K562 (cell line): Measurements from ENCODE around the gene ATP6V1G2. TPM values are rescaled to one million over a fixed set of nuclear protein-coding genes. Genes with fewer than 3 reads are reported as not detected.
A peak's percentile ranks its signal among the peaks of the same experiment; 100 is the strongest.

Experiments used
- CHD1 ChIP-seq: fragments of 200-600 bp; sonication (generic); IDR thresholded peaks from one replicate; pipeline ENCODE4 v1.6.1; 2012; ENCODE audit warnings: mild to moderate bottlenecking, moderate library complexity, low read length, inconsistent platforms
- ETV6 ChIP-seq, 3 experiments: fragments of 150-350 bp in 1 of 3; sonication (generic) in 1 of 3; formaldehyde crosslinking in 1 of 3; IDR thresholded peaks; 2 replicates each; pipeline versions ENCODE4 v1.6.1 to v1.8.0; 2014 to 2022; ENCODE audit warnings: borderline replicate concordance in 2 of 3, low read depth in 2 of 3, antibody characterized with exemption in 1 of 3, low read length in 1 of 3, mild to moderate bottlenecking in 1 of 3, missing genetic modification reagents in 1 of 3
- FOXA3 ChIP-seq, 2 experiments: fragments of 450-650 bp in 1 of 2; sonication (generic) in 1 of 2; formaldehyde crosslinking; IDR thresholded peaks in 1 of 2; conservative IDR thresholded peaks in 1 of 2; 2 replicates each; pipeline versions ENCODE4 v1.4.0 to v1.8.0; 2020 to 2022; ENCODE audit warnings: mild to moderate bottlenecking in 2 of 2, missing genetic modification reagents in 1 of 2
- HEY1 ChIP-seq: fragments of 250-450 bp; sonication (Bioruptor Pico); IDR thresholded peaks from 2 replicates; pipeline ENCODE4 v1.5.0; 2020; ENCODE audit warnings: mild to moderate bottlenecking, moderate library complexity, borderline replicate concordance
- HOXB6 ChIP-seq: fragments of 250-450 bp; sonication (Bioruptor Pico); IDR thresholded peaks from 2 replicates; pipeline ENCODE4 v1.5.1; 2022; ENCODE audit warnings: mild to moderate bottlenecking, borderline replicate concordance
- MAFF ChIP-seq: IDR thresholded peaks from 2 replicates; pipeline ENCODE4 v1.6.1; 2012; ENCODE audit warnings: low read length, improper control_type of control experiment
- MAFK ChIP-seq: IDR thresholded peaks from 2 replicates; pipeline ENCODE4 v1.6.1; 2011; ENCODE audit warnings: low read length, improper control_type of control experiment
- MXD1 ChIP-seq: fragments of 250-450 bp; sonication (Bioruptor Pico); IDR thresholded peaks from 2 replicates; pipeline ENCODE4 v1.8.0; 2021; ENCODE audit warnings: borderline replicate concordance, mild to moderate bottlenecking, moderate library complexity; ENCODE audit not compliant: poor library complexity, severe bottlenecking
- NCOA2 ChIP-seq, 2 experiments: fragments of 450-650 bp; IDR thresholded peaks; 2 replicates each; pipeline ENCODE4 v1.6.1; 2018; ENCODE audit warnings: mild to moderate bottlenecking in 2 of 2, moderate library complexity in 1 of 2; ENCODE audit not compliant: partially characterized antibody in 2 of 2
- NCOA6 ChIP-seq: fragments of 450-650 bp; IDR thresholded peaks from 2 replicates; pipeline ENCODE4 v1.6.1; 2017; ENCODE audit warnings: mild to moderate bottlenecking
- NFE2 ChIP-seq: IDR thresholded peaks from 2 replicates; pipeline ENCODE4 v1.6.1; 2014; ENCODE audit warnings: antibody characterized with exemption, low read depth
- NR1H2 ChIP-seq: sonication (generic); formaldehyde crosslinking; IDR thresholded peaks from 2 replicates; pipeline ENCODE4 v1.4.0; 2020; ENCODE audit warnings: mild to moderate bottlenecking, missing genetic modification reagents
- OTX1 ChIP-seq: fragments of 450-650 bp; formaldehyde crosslinking; IDR thresholded peaks from 2 replicates; pipeline ENCODE4 v1.4.0; 2022; ENCODE audit warnings: mild to moderate bottlenecking
- SLC30A9 ChIP-seq: fragments of 250-450 bp; sonication (Bioruptor Pico); IDR thresholded peaks from 2 replicates; pipeline ENCODE4 v1.8.0; 2022; ENCODE audit warnings: mild to moderate bottlenecking, moderate library complexity
- ZKSCAN1 ChIP-seq: fragments of 150-350 bp; IDR thresholded peaks from 2 replicates; pipeline ENCODE4 v1.6.1; 2016; ENCODE audit warnings: low read depth, low read length
- ZNF217 ChIP-seq: sonication (generic); formaldehyde crosslinking; IDR thresholded peaks from 2 replicates; pipeline ENCODE4 v1.8.0; 2022; ENCODE audit warnings: mild to moderate bottlenecking, missing genetic modification reagents
- ZNF395 ChIP-seq: fragments of 200-800 bp; sonication (Bioruptor generic); IDR thresholded peaks from 2 replicates; pipeline ENCODE4 v1.6.1; 2017; ENCODE audit warnings: missing genetic modification characterization, missing compliant biosample characterization
- ZNF589 ChIP-seq: fragments of 200-800 bp; sonication (Bioruptor generic); IDR thresholded peaks from 2 replicates; pipeline ENCODE4 v1.6.1; 2016; ENCODE audit warnings: low read depth, missing genetic modification characterization, missing compliant biosample characterization
- polyA plus RNA-seq, 8 experiments: library from polyadenylated mRNA; depleted of rRNA in 4 of 8; stranded (reverse) in 5 of 8; unstranded in 3 of 8; fragments of >200 nt; fragmentation: Nextera tagmentation in 2 of 8; fragmentation: Illumina TruSeq in 1 of 8; extraction: Ambion mirVana in 2 of 8; extraction: Trizol in 1 of 8; gene quantifications; 2 replicates each; pipeline versions ENCODE4 v1.2.1 to v1.2.3, GENCODE V29; 2011 to 2014; ENCODE audit warnings: inconsistent platforms in 1 of 8, missing spikeins in 1 of 8
- total RNA-seq, 7 experiments: library from RNA; depleted of rRNA in 6 of 7; stranded (reverse); fragments of >200 nt in 6 of 7; fragmentation: Illumina TruSeq in 2 of 7; extraction: Trizol in 2 of 7; gene quantifications; 2 replicates each; pipeline versions ENCODE4 v1.2.1 to v1.2.3, GENCODE V29; 2011 to 2021; ENCODE audit warnings: low replicate concordance in 1 of 7
- TF ChIP-seq, protein P1 (sequence below): fragments of 450-650 bp; IDR thresholded peaks from 2 replicates; pipeline ENCODE4 v1.6.1; 2016; ENCODE audit warnings: missing biosample characterization, missing genetic modification characterization
- TF ChIP-seq, protein P2 (sequence below): fragments of 450-650 bp; formaldehyde crosslinking; IDR thresholded peaks from 2 replicates; pipeline ENCODE4 v1.4.0; 2020; ENCODE audit warnings: mild to moderate bottlenecking, moderate library complexity
- TF ChIP-seq, protein P3 (sequence below): fragments of 450-650 bp; formaldehyde crosslinking; IDR thresholded peaks from 2 replicates; pipeline ENCODE4 v1.4.0; 2020; ENCODE audit warnings: mild to moderate bottlenecking, moderate library complexity

Gene ATP6V1G2
- total and polyA plus RNA-seq, 9 of the 15 experiments (the other 6 are each of a cell fraction or from before 2014, with no cell fraction given), result 0.14 to 1.5 (median 0.33) TPM

- TF ChIP-seq MXD1 (no peak), NCOA6 (no peak; the same call in 1 of the 2 replicates), FOXA3 (CRISPR knock-in tag; conservative IDR thresholded peaks at IDR 0.05 in 1 of 2, IDR thresholded peaks at IDR 0.05 in 1 of 2) (no peak), ZNF395 (peak; percentile 97), MAFK (0 out of 2 replicates have a peak, but pooled peaks have one; percentile 11), MAFF (no peak), ZKSCAN1 (peak; percentile 33; the same call in 1 of the 2 replicates), OTX1 (CRISPR knock-in tag) (peak; percentile 85), HOXB6 (CRISPR knock-in tag) (no peak), NR1H2 (CRISPR knock-in tag) (peak; percentile 94; the same call in 1 of the 2 replicates), HEY1 (CRISPR knock-in tag) (no peak), SLC30A9 (CRISPR knock-in tag) (no peak), CHD1 (peak; percentile 34), ETV6 (IDR thresholded peaks at IDR 0.05; ENCODE audit: borderline replicate concordance in 1 of 2, low read depth in 2 of 2, low read length in 1 of 2) (peak in 1 of 2 experiments; percentile 44; a peak in 1 of 4 replicates), ETV6 (CRISPR knock-in tag; IDR thresholded peaks at IDR 0.05; ENCODE audit: borderline replicate concordance) (no peak), NFE2 (peak; percentile 94), ZNF589 (peak; percentile 86), ZNF217 (no peak), NCOA2 (IDR thresholded peaks at IDR 0.05; ENCODE audit: partially characterized antibody in 2 of 2) (peak in 1 of 2 experiments; percentile 99)
- TF ChIP-seq, protein P1, sequence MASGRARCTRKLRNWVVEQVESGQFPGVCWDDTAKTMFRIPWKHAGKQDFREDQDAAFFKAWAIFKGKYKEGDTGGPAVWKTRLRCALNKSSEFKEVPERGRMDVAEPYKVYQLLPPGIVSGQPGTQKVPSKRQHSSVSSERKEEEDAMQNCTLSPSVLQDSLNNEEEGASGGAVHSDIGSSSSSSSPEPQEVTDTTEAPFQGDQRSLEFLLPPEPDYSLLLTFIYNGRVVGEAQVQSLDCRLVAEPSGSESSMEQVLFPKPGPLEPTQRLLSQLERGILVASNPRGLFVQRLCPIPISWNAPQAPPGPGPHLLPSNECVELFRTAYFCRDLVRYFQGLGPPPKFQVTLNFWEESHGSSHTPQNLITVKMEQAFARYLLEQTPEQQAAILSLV (tag), result peak; percentile 24; the same call in 1 of the 2 replicates
- TF ChIP-seq, protein P2, sequence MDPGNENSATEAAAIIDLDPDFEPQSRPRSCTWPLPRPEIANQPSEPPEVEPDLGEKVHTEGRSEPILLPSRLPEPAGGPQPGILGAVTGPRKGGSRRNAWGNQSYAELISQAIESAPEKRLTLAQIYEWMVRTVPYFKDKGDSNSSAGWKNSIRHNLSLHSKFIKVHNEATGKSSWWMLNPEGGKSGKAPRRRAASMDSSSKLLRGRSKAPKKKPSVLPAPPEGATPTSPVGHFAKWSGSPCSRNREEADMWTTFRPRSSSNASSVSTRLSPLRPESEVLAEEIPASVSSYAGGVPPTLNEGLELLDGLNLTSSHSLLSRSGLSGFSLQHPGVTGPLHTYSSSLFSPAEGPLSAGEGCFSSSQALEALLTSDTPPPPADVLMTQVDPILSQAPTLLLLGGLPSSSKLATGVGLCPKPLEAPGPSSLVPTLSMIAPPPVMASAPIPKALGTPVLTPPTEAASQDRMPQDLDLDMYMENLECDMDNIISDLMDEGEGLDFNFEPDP (CRISPR knock-in tag), result no peak
- TF ChIP-seq, protein P3, sequence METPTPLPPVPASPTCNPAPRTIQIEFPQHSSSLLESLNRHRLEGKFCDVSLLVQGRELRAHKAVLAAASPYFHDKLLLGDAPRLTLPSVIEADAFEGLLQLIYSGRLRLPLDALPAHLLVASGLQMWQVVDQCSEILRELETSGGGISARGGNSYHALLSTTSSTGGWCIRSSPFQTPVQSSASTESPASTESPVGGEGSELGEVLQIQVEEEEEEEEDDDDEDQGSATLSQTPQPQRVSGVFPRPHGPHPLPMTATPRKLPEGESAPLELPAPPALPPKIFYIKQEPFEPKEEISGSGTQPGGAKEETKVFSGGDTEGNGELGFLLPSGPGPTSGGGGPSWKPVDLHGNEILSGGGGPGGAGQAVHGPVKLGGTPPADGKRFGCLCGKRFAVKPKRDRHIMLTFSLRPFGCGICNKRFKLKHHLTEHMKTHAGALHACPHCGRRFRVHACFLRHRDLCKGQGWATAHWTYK (CRISPR knock-in tag), result peak; percentile 36; the same call in 1 of the 2 replicates
These were observed 4.5 kb downstream of the ATP6V1G2 start, which contains the start of gene DDX39B (continued) for GRCh38 chr6:31541658-31542521.
